HCT116 (cell line): Measurements from ENCODE around the gene FOXO3. TPM values are rescaled to one million over a fixed set of nuclear protein-coding genes. Genes with fewer than 3 reads are reported as not detected.
"Not testable (repeated sequence)": the region's sequence is repeated elsewhere in the genome, so short reads cannot be mapped to it uniquely, and the experiment has no call there.

Experiments used
- ATAC-seq: fragments of 200-7000 bp; cut with Tn5 transposase; 2 replicates; pipeline ENCODE4 v1.9.1; 2020; ENCODE audit warnings: mild to moderate bottlenecking, moderate library complexity
- BruUV-seq: library from RNA; stranded (reverse); fragments of 400-500 nt; replicated peaks from 2 replicates; lab custom pipeline; 2021; lab: Mats Ljungman, UMichigan
- CTCF ChIA-PET: fragments of 300-600 bp; sonication (Branson Sonifier 250); formaldehyde crosslinking; loops from one replicate; lab custom pipeline; 2021; ENCODE audit warnings: antibody characterized with exemption; lab: Charles Lee
- POLR2A ChIA-PET: fragments of 300-600, 350-600 bp; sonication (Branson Sonifier 250); formaldehyde crosslinking; loops from one replicate; lab custom pipeline; 2021; ENCODE audit warnings: antibody characterized with exemption; lab: Charles Lee
- RAD21 ChIA-PET, 2 experiments: fragments of 300-600 bp; sonication (Branson Sonifier 250); formaldehyde crosslinking; loops; one replicate each; lab custom pipeline; 2023; ENCODE audit warnings: low total read pairs in 2 of 2; ENCODE audit not compliant: uncharacterized antibody in 2 of 2, unreplicated experiment in 2 of 2, low non-redundant PET in 1 of 2; lab: Charles Lee
- DNase-seq: peaks from one replicate; pipeline ENCODE4 v3.0.0-alpha.2; 2010; ENCODE audit warnings: low read depth, low spot score
- H2AFZ ChIP-seq: fragments of 200-600 bp; shearing (Covaris generic), sonication (generic); 2 replicates; pipeline ENCODE4 v1.6.1; 2017; ENCODE audit warnings: low read depth, mixed run types, mixed read lengths, antibody characterized with exemption, low read length; ENCODE audit not compliant: poor library complexity, severe bottlenecking
- H3K27ac ChIP-seq: 2 replicates; pipeline ENCODE4 v1.5.1; 2012; ENCODE audit warnings: low read depth, low read length
- H3K27me3 ChIP-seq: fragments of 200-600 bp; sonication (generic); 2 replicates; pipeline ENCODE4 v1.6.1; 2016; ENCODE audit warnings: mixed run types, low read length, mixed read lengths; ENCODE audit not compliant: insufficient read depth
- H3K36me3 ChIP-seq, 2 experiments: fragments of 200-500 bp in 1 of 2; fragments of 200-600 bp in 1 of 2; sonication (Bioruptor generic) in 1 of 2; sonication (generic) in 1 of 2; 2 replicates each; pipeline versions ENCODE4 v1.5.1 to v1.6.1; 2014 to 2016; ENCODE audit warnings: low read length in 2 of 2, inconsistent platforms in 1 of 2, mixed read lengths in 1 of 2, mixed run types in 1 of 2; ENCODE audit not compliant: insufficient read depth in 2 of 2, control insufficient read depth in 1 of 2
- H3K4me1 ChIP-seq, 2 experiments: fragments of 200-600 bp in 1 of 2; sonication (generic) in 1 of 2; 2 replicates each; pipeline versions ENCODE4 v1.5.1 to v1.6.1; 2012 to 2017; ENCODE audit warnings: low read length in 2 of 2, inconsistent platforms in 1 of 2, mild to moderate bottlenecking in 1 of 2, mixed read lengths in 1 of 2, mixed run types in 1 of 2, moderate library complexity in 1 of 2; ENCODE audit not compliant: insufficient read depth in 2 of 2, control insufficient read depth in 1 of 2
- H3K4me2 ChIP-seq: fragments of 200-600 bp; sonication (generic); 2 replicates; pipeline ENCODE4 v1.6.1; 2017; ENCODE audit warnings: mixed run types, low read length, mixed read lengths
- H3K4me3 ChIP-seq, 2 experiments: fragments of 200-600 bp in 1 of 2; sonication (generic) in 1 of 2; replicated peaks in 1 of 2; 2 replicates each; pipeline ENCODE4 v1.5.1; 2011 to 2016; ENCODE audit warnings: low read length in 2 of 2, control low read depth in 1 of 2, low read depth in 1 of 2, mild to moderate bottlenecking in 1 of 2, mixed read lengths in 1 of 2, mixed run types in 1 of 2
- H3K79me2 ChIP-seq: fragments of 200-600 bp; sonication (generic); 2 replicates; pipeline ENCODE4 v1.6.1; 2017; ENCODE audit warnings: mild to moderate bottlenecking, mixed run types, low read length, moderate library complexity, mixed read lengths; ENCODE audit not compliant: insufficient read depth
- H3K9ac ChIP-seq: fragments of 200-600 bp; sonication (generic); 2 replicates; pipeline ENCODE4 v1.6.1; 2016; ENCODE audit warnings: low read length, mixed read lengths
- H3K9me2 ChIP-seq: fragments of 200-600 bp; sonication (generic), shearing (Covaris generic); 2 replicates; pipeline ENCODE4 v1.6.1; 2017; ENCODE audit warnings: mixed run types, mild to moderate bottlenecking, moderate library complexity; ENCODE audit not compliant: insufficient read depth
- H3K9me3 ChIP-seq, 2 experiments: fragments of 200-500 bp in 1 of 2; fragments of 200-600 bp in 1 of 2; sonication (Bioruptor generic) in 1 of 2; sonication (generic) in 1 of 2; 2 replicates each; pipeline ENCODE4 v1.6.1; 2014 to 2017; ENCODE audit warnings: low read length in 2 of 2, mixed read lengths in 2 of 2, inconsistent platforms in 1 of 2, low read depth in 1 of 2, mild to moderate bottlenecking in 1 of 2, mixed run types in 1 of 2, moderate library complexity in 1 of 2; ENCODE audit not compliant: control insufficient read depth in 1 of 2, insufficient read depth in 1 of 2
- H4K20me1 ChIP-seq: fragments of 200-600 bp; sonication (generic), shearing (Covaris generic); 2 replicates; pipeline ENCODE4 v1.6.1; 2017; ENCODE audit warnings: mixed run types, mild to moderate bottlenecking, moderate library complexity; ENCODE audit not compliant: insufficient read depth
- CBX3 ChIP-seq: IDR thresholded peaks from 2 replicates; pipeline ENCODE4 v1.6.1; 2012; ENCODE audit warnings: low read depth
- CEBPB ChIP-seq: IDR thresholded peaks from 2 replicates; pipeline ENCODE4 v1.6.1; 2012; ENCODE audit warnings: low read depth
- EGR1 ChIP-seq: IDR thresholded peaks from 2 replicates; pipeline ENCODE4 v1.6.1; 2012; ENCODE audit warnings: low read depth
- ELF1 ChIP-seq: IDR thresholded peaks from 2 replicates; pipeline ENCODE4 v1.6.1; 2012; ENCODE audit warnings: low read depth, borderline replicate concordance
- POLR2AphosphoS5 ChIP-seq: IDR thresholded peaks from 2 replicates; pipeline ENCODE4 v1.6.1; 2011; ENCODE audit warnings: mild to moderate bottlenecking, low read depth, low read length, moderate library complexity
- RAD21 ChIP-seq: IDR thresholded peaks from 2 replicates; pipeline ENCODE4 v1.6.1; 2012; ENCODE audit warnings: low read depth, mild to moderate bottlenecking
- SIN3A ChIP-seq: IDR thresholded peaks from 2 replicates; pipeline ENCODE4 v1.6.1; 2012; ENCODE audit warnings: low read depth
- SP1 ChIP-seq: IDR thresholded peaks from 2 replicates; pipeline ENCODE4 v1.6.1; 2012; ENCODE audit warnings: low read depth
- SRF ChIP-seq: IDR thresholded peaks from 2 replicates; pipeline ENCODE4 v1.6.1; 2012; ENCODE audit warnings: low read depth
- TCF7L2 ChIP-seq: IDR thresholded peaks from 2 replicates; pipeline ENCODE4 v1.7.0; 2011; ENCODE audit warnings: borderline replicate concordance, inconsistent platforms; ENCODE audit not compliant: insufficient read depth, insufficient read length; ENCODE audit errors: extremely low read depth
- YY1 ChIP-seq: IDR thresholded peaks from 2 replicates; pipeline ENCODE4 v1.6.1; 2011; ENCODE audit warnings: low read length, low read depth, moderate library complexity, mild to moderate bottlenecking; ENCODE audit not compliant: insufficient replicate concordance; ENCODE audit errors: extremely low read depth
- ZFX ChIP-seq: fragments of 450-650 bp; IDR thresholded peaks from 2 replicates; pipeline ENCODE4 v1.6.1; 2017
- intact Hi-C: fragments of 100-400 bp; cut with micrococcal nuclease; formaldehyde crosslinking; loops from 2 replicates; pipeline ENCODE4 v1.10.0; 2022
- total RNA-seq: library from RNA; stranded (reverse); gene quantifications from one replicate; pipeline ENCODE4 v1.2.1, GENCODE V29; 2021; ENCODE audit not compliant: unreplicated experiment
- TF ChIP-seq, protein P1 (sequence below): IDR thresholded peaks from 2 replicates; pipeline ENCODE4 v1.6.1; 2012
- TF ChIP-seq, protein P2 (sequence below): IDR thresholded peaks from 2 replicates; pipeline ENCODE4 v1.6.1; 2011; ENCODE audit warnings: mild to moderate bottlenecking, low read length, moderate library complexity; ENCODE audit not compliant: insufficient replicate concordance; ENCODE audit errors: extremely low read depth
- TF ChIP-seq, protein P3 (sequence below): IDR thresholded peaks from 2 replicates; pipeline ENCODE4 v1.6.1; 2012

Gene FOXO3
- total RNA-seq, 1 experiment from 2014 or later, result 40.0 TPM

DNA sequence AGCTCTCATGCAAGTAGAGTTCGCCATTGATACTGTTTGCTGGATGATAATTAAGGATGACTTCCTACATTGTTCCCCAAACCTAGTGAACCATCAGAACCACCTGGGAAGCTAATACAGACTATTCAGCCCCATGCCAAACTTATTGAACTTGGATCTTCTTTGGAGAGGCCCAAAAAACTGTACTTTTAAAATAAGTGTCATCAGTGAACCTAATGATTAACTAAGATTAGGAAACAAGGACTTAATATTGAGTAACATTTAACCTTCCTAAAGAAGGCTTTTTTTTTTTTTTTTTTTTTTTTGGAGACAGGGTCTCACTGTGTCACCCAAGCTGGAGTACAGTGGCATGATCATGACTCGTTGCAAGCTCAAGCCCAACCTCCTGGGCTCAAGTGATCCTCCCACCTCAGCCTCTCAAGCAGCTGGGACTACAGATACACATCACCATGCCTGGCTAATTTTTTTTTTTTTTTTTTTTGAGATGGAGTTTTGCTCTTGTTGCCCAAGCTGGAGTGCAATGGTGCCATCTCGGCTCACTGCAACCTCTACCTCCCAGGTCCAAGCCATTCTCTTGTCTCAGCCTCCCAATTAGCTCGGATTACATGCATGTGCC, 24.7 kb upstream of the FOXO3 start:
- H3K4me2 ChIP-seq, intact Hi-C loops, H3K4me1 ChIP-seq, H3K27me3 ChIP-seq, H3K9me2 ChIP-seq, H2AFZ ChIP-seq, H3K9ac ChIP-seq, H3K9me3 ChIP-seq, H3K79me2 ChIP-seq, H3K4me3 ChIP-seq, H3K36me3 ChIP-seq, DNase-seq, H3K27ac ChIP-seq, H4K20me1 ChIP-seq, BruUV-seq, ATAC-seq: not testable (repeated sequence)
- ChIA-PET POLR2A (interaction anchor here (0.7 kb wide), 1 partner anchor 203 kb away, joined by 5 read pairs; no protein-coding TSS in a partner anchor), RAD21 (interaction anchor here in 1 of 2 experiments (0.6 kb wide), 1 partner anchor 145 kb away, joined by 3 read pairs; no protein-coding TSS in a partner anchor), CTCF (interaction anchor here (0.5 to 1.0 kb wide), 2 partner anchors 354 to 555 kb away, joined by 3 to 4 read pairs; no protein-coding TSS in a partner anchor)

GRCh38 chr6:108541843-108542759, 18.6 kb upstream of the FOXO3 start:
- H4K20me1 ChIP-seq, result no peaks in the 10 kb centered on the region
- H3K36me3 ChIP-seq, result no peaks in the 10 kb centered on the region
- ChIA-PET RAD21 (interaction anchor here (0.6 to 2.7 kb wide), 8 partner anchors 124 to 531 kb away, joined by 3 to 25 read pairs (median 3); no protein-coding TSS in a partner anchor), POLR2A (interaction anchor here (1.2 kb wide), 1 partner anchor 16 kb away, joined by 3 read pairs; no protein-coding TSS in a partner anchor), CTCF (interaction anchor here (0.9 to 5.1 kb wide), 13 partner anchors 9 to 856 kb away, joined by 3 to 113 read pairs (median 4); no protein-coding TSS in a partner anchor)
- peak overlapping the region; percentile 10 to 22; a peak in 1 of 4 replicates for H3K4me3 ChIP-seq
- H3K27ac ChIP-seq, result no peak overlapping the region
- DNase-seq, result peak; percentile 75
- no peaks in the 10 kb centered on the region for H3K79me2 ChIP-seq
- no peaks in the 10 kb centered on the region for H3K27me3 ChIP-seq
- H3K9ac ChIP-seq, result no peak overlapping the region
- H3K9me3 ChIP-seq, result no peaks in the 10 kb centered on the region
- peak overlapping the region; percentile 36 for H2AFZ ChIP-seq
- no TSS peak for BruUV-seq
- no peaks in the 10 kb centered on the region for H3K9me2 ChIP-seq
- H3K4me2 ChIP-seq, result peak overlapping the region; percentile 50
- ATAC-seq, result peak; percentile 92
- peaks cover 0 to 5% of the 10 kb centered on the region in 2 experiments; a peak in 1 of 4 replicates for H3K4me1 ChIP-seq
- intact Hi-C loops, result loop anchor here (1.0 to 10.0 kb wide), 6 partner anchors 240 to 855 kb away; no protein-coding TSS in a partner anchor
- TF ChIP-seq CBX3 (peak; percentile 56; the same call in 1 of the 2 replicates), SIN3A (no peak), TCF7L2 (no peak), SRF (no peak), ZFX (no peak), EGR1 (no peak), SP1 (no peak), ELF1 (no peak), POLR2AphosphoS5 (no peak), YY1 (peak; percentile 8), CEBPB (no peak), RAD21 (peak; percentile 100)
- TF ChIP-seq, protein P1, sequence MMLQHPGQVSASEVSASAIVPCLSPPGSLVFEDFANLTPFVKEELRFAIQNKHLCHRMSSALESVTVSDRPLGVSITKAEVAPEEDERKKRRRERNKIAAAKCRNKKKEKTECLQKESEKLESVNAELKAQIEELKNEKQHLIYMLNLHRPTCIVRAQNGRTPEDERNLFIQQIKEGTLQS, result no peak
- TF ChIP-seq, protein P2, sequence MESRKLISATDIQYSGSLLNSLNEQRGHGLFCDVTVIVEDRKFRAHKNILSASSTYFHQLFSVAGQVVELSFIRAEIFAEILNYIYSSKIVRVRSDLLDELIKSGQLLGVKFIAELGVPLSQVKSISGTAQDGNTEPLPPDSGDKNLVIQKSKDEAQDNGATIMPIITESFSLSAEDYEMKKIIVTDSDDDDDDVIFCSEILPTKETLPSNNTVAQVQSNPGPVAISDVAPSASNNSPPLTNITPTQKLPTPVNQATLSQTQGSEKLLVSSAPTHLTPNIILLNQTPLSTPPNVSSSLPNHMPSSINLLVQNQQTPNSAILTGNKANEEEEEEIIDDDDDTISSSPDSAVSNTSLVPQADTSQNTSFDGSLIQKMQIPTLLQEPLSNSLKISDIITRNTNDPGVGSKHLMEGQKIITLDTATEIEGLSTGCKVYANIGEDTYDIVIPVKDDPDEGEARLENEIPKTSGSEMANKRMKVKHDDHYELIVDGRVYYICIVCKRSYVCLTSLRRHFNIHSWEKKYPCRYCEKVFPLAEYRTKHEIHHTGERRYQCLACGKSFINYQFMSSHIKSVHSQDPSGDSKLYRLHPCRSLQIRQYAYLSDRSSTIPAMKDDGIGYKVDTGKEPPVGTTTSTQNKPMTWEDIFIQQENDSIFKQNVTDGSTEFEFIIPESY, result no peak
- TF ChIP-seq, protein P3, sequence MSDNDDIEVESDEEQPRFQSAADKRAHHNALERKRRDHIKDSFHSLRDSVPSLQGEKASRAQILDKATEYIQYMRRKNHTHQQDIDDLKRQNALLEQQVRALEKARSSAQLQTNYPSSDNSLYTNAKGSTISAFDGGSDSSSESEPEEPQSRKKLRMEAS, result no peak
